Right lung (tissue), 10 donors: ENCODE measurements around the gene PFKFB4. TPM values are rescaled to one million over a fixed set of nuclear protein-coding genes. Genes with fewer than 3 reads are reported as not detected.

ENCODE experiments used
- DNase-seq, 2 donors: peaks; one replicate each; pipeline ENCODE4 v3.0.0-alpha.2; 2013
- long read RNA-seq, 8 donors: transcript quantifications; one replicate each; lab custom pipeline, GENCODE V29; 2026
- polyA plus RNA-seq, 5 donors: library from polyadenylated mRNA; unstranded; fragments of 120-200 nt; gene quantifications; one replicate each; pipeline versions ENCODE4 v1.2.1 to v1.2.3, GENCODE V29; 2013; ENCODE audit warnings: inconsistent platforms in 1 of 5, low replicate concordance in 1 of 5; ENCODE audit not compliant: insufficient read length in 5 of 5, insufficient read depth in 1 of 5

The PFKFB4 gene
- 10 to 100 TPM in 1 of 5 donors, 1 to 10 TPM in 4; 5.5 to 10.9 (median 7.5) TPM for polyA plus RNA-seq
- long read RNA-seq, donor 1, result 0 reads
- long read RNA-seq, donor 2, result 0 reads
- long read RNA-seq, donor 3, result 0 reads
- long read RNA-seq, donor 4, partial matches to known transcripts, result 0 of 1 reads
- long read RNA-seq, donor 4, other reads (novel, unspliced or antisense), result 0 of 1 reads
- long read RNA-seq, donor 5, result 0 reads
- long read RNA-seq, donor 6, partial matches to known transcripts, result 0 of 2 reads
- long read RNA-seq, donor 6, other reads (novel, unspliced or antisense), result 0 of 2 reads
- long read RNA-seq, donor 7, partial matches to known transcripts, result 0 of 1 reads
- long read RNA-seq, donor 7, other reads (novel, unspliced or antisense), result 0 of 1 reads
- long read RNA-seq, donor 8, result 0 reads

- peak; percentile 98 to 99 for DNase-seq
These were observed at the start of gene PFKFB4 for GRCh38 chr3:48556796-48557626. PFKFB4 (minus strand) TSS chr3:48556803; CDS start chr3:48556777, 26 bp downstream.

- DNase-seq, result no peak
These were observed 45.0 kb upstream of the PFKFB4 start for GRCh38 chr3:48601622-48601994.

- DNase-seq, result no peak
These were observed 44.4 kb upstream of the PFKFB4 start for GRCh38 chr3:48600711-48601621.

- no peak for DNase-seq
These were observed 43.1 kb upstream of the PFKFB4 start for GRCh38 chr3:48599509-48600285.

GRCh38 chr3:48599077-48599501 lies 42.5 kb upstream of the PFKFB4 start:
- DNase-seq, result no peak

- DNase-seq, result peak; percentile 68 to 73
These were observed 41.9 kb upstream of the PFKFB4 start for GRCh38 chr3:48598323-48599076.

GRCh38 chr3:48597408-48597800 lies 40.8 kb upstream of the PFKFB4 start:
- DNase-seq, result no peak

- no peak for DNase-seq
These were observed 40.2 kb upstream of the PFKFB4 start for GRCh38 chr3:48596676-48597407.

- no peak for DNase-seq
These were observed 39.6 kb upstream of the PFKFB4 start for GRCh38 chr3:48596157-48596556.

- no peak for DNase-seq
These were observed 39.0 kb upstream of the PFKFB4 start for GRCh38 chr3:48595526-48596121.

- no peak for DNase-seq
These were observed 38.5 kb upstream of the PFKFB4 start, which contains the start of gene COL7A1 for GRCh38 chr3:48595075-48595525. COL7A1 (minus strand) TSS chr3:48595329; CDS start chr3:48595159, 170 bp downstream.

GRCh38 chr3:48594417-48595049 lies 37.9 kb upstream of the PFKFB4 start:
- DNase-seq, result no peak

GRCh38 chr3:48593337-48593736 lies 36.7 kb upstream of the PFKFB4 start:
- DNase-seq, result no peak

- no peak for DNase-seq
These were observed 36.0 kb upstream of the PFKFB4 start for GRCh38 chr3:48592519-48593087.

- DNase-seq, result no peak
These were observed 35.4 kb upstream of the PFKFB4 start for GRCh38 chr3:48591886-48592518.

GRCh38 chr3:48591436-48591835 lies 34.8 kb upstream of the PFKFB4 start:
- no peak for DNase-seq

- DNase-seq, result no peak
These were observed 31.6 kb upstream of the PFKFB4 start for GRCh38 chr3:48588230-48588629.
